Duodenal mucosa (tissue), 2 donors: ENCODE results near the gene PRDM5.

ENCODE experiments used
- H3K27ac ChIP-seq: one replicate; pipeline ENCODE4 v1.7.0; 2013; ENCODE audit warnings: low read depth, low read length
- H3K27me3 ChIP-seq, 2 donors: one replicate each; pipeline ENCODE4 v1.7.0; 2013; ENCODE audit warnings: low read length in 2 of 2, control low read depth in 1 of 2; ENCODE audit not compliant: insufficient read depth in 2 of 2, control insufficient read depth in 1 of 2
- H3K36me3 ChIP-seq, 2 donors: one replicate each; pipeline ENCODE4 v1.7.0; 2013; ENCODE audit warnings: low read length in 2 of 2, control low read depth in 1 of 2; ENCODE audit not compliant: insufficient read depth in 2 of 2, control insufficient read depth in 1 of 2
- H3K4me1 ChIP-seq, 2 donors: one replicate each; pipeline ENCODE4 v1.7.0; 2013; ENCODE audit warnings: low read length in 2 of 2, control low read depth in 1 of 2; ENCODE audit not compliant: insufficient read depth in 2 of 2, control insufficient read depth in 1 of 2
- H3K4me3 ChIP-seq, 2 donors: one replicate each; pipeline ENCODE4 v1.7.0; 2013; ENCODE audit warnings: low read length in 2 of 2, low read depth in 1 of 2
- H3K9ac ChIP-seq, 2 donors: one replicate each; pipeline ENCODE4 v1.7.0; 2013; ENCODE audit warnings: low read length in 2 of 2, low read depth in 1 of 2
- H3K9me3 ChIP-seq, 2 donors: one replicate each; pipeline ENCODE4 v1.7.0; 2013; ENCODE audit warnings: low read length in 2 of 2, control low read depth in 1 of 2; ENCODE audit not compliant: control insufficient read depth in 1 of 2

Gene PRDM5

GRCh38 chr4:120862432-120862831 lies 60.1 kb downstream of the PRDM5 start:
- no peaks in the 10 kb centered on the region for H3K9me3 ChIP-seq
- H3K36me3 ChIP-seq = no peaks in the 10 kb centered on the region
- H3K27ac ChIP-seq = no peak overlapping the region
- no peaks in the 10 kb centered on the region for H3K4me1 ChIP-seq
- H3K9ac ChIP-seq = no peak overlapping the region
- H3K27me3 ChIP-seq = no peaks in the 10 kb centered on the region
- no peak overlapping the region for H3K4me3 ChIP-seq

GRCh38 chr4:120861852-120862251 lies 60.7 kb downstream of the PRDM5 start:
- H3K4me1 ChIP-seq = no peaks in the 10 kb centered on the region
- H3K27ac ChIP-seq = no peak overlapping the region
- no peaks in the 10 kb centered on the region for H3K36me3 ChIP-seq
- H3K9ac ChIP-seq = no peak overlapping the region
- no peak overlapping the region for H3K4me3 ChIP-seq
- H3K27me3 ChIP-seq = no peaks in the 10 kb centered on the region
- no peaks in the 10 kb centered on the region for H3K9me3 ChIP-seq

GRCh38 chr4:120858776-120859175 lies 63.8 kb downstream of the PRDM5 start:
- H3K27ac ChIP-seq = no peak overlapping the region
- no peaks in the 10 kb centered on the region for H3K27me3 ChIP-seq
- H3K9me3 ChIP-seq = no peaks in the 10 kb centered on the region
- H3K36me3 ChIP-seq = no peaks in the 10 kb centered on the region
- H3K4me1 ChIP-seq = peaks cover 0 to 4% of the 10 kb centered on the region in 2 donors
- H3K4me3 ChIP-seq = no peak overlapping the region
- H3K9ac ChIP-seq = no peak overlapping the region

GRCh38 chr4:120857312-120857711 lies 65.2 kb downstream of the PRDM5 start:
- H3K9me3 ChIP-seq = no peaks in the 10 kb centered on the region
- H3K4me3 ChIP-seq = no peak overlapping the region
- no peaks in the 10 kb centered on the region for H3K27me3 ChIP-seq
- no peaks in the 10 kb centered on the region for H3K36me3 ChIP-seq
- H3K27ac ChIP-seq = no peak overlapping the region
- H3K9ac ChIP-seq = no peak overlapping the region
- H3K4me1 ChIP-seq = peaks cover 0 to 4% of the 10 kb centered on the region in 2 donors

GRCh38 chr4:120856294-120856693 lies 66.2 kb downstream of the PRDM5 start:
- no peaks in the 10 kb centered on the region for H3K27me3 ChIP-seq
- no peak overlapping the region for H3K9ac ChIP-seq
- no peak overlapping the region for H3K27ac ChIP-seq
- H3K4me1 ChIP-seq = peaks cover 0 to 4% of the 10 kb centered on the region in 2 donors
- no peak overlapping the region for H3K4me3 ChIP-seq
- no peaks in the 10 kb centered on the region for H3K9me3 ChIP-seq
- H3K36me3 ChIP-seq = no peaks in the 10 kb centered on the region

GRCh38 chr4:120855307-120856001 lies 67.1 kb downstream of the PRDM5 start:
- H3K4me1 ChIP-seq = peaks cover 0 to 4% of the 10 kb centered on the region in 2 donors

GRCh38 chr4:120853161-120853935 lies 69.2 kb downstream of the PRDM5 start:
- peaks cover 0 to 4% of the 10 kb centered on the region in 2 donors for H3K4me1 ChIP-seq
- no peak overlapping the region for H3K27ac ChIP-seq
- no peak overlapping the region for H3K9ac ChIP-seq
- no peak overlapping the region for H3K4me3 ChIP-seq
- H3K9me3 ChIP-seq = no peaks in the 10 kb centered on the region
- H3K27me3 ChIP-seq = no peaks in the 10 kb centered on the region
- no peaks in the 10 kb centered on the region for H3K36me3 ChIP-seq

More at GRCh38 chr4:120855307-120856001, 67.1 kb downstream of the PRDM5 start:
- H3K27me3 ChIP-seq = no peaks in the 10 kb centered on the region
- H3K36me3 ChIP-seq = no peaks in the 10 kb centered on the region
- H3K9ac ChIP-seq = no peak overlapping the region
- H3K9me3 ChIP-seq = no peaks in the 10 kb centered on the region
- H3K4me3 ChIP-seq = no peak overlapping the region
- no peak overlapping the region for H3K27ac ChIP-seq

- Histone ChIP-seq H3K9me3 (no peaks in the 10 kb centered on the region), H3K27me3 (no peaks in the 10 kb centered on the region), H3K4me3 (no peak overlapping the region), H3K9ac (no peak overlapping the region), H3K36me3 (no peaks in the 10 kb centered on the region), H3K4me1 (no peaks in the 10 kb centered on the region), H3K27ac (no peak overlapping the region)
Measured at GRCh38 chr4:120850018-120850599, 72.4 kb downstream of the PRDM5 start.

- no peak overlapping the region for H3K27ac ChIP-seq
- no peaks in the 10 kb centered on the region for H3K27me3 ChIP-seq
- H3K36me3 ChIP-seq = no peaks in the 10 kb centered on the region
- no peaks in the 10 kb centered on the region for H3K4me1 ChIP-seq
- H3K9ac ChIP-seq = no peak overlapping the region
- no peaks in the 10 kb centered on the region for H3K9me3 ChIP-seq
- no peak overlapping the region for H3K4me3 ChIP-seq
Measured at GRCh38 chr4:120847019-120847582, 75.4 kb downstream of the PRDM5 start.

- no peaks in the 10 kb centered on the region for H3K4me1 ChIP-seq
- H3K9ac ChIP-seq = no peak overlapping the region
- H3K27me3 ChIP-seq = no peaks in the 10 kb centered on the region
- no peaks in the 10 kb centered on the region for H3K36me3 ChIP-seq
- no peak overlapping the region for H3K27ac ChIP-seq
- H3K4me3 ChIP-seq = no peak overlapping the region
- H3K9me3 ChIP-seq = no peaks in the 10 kb centered on the region
Measured at GRCh38 chr4:120844528-120844921, 78.0 kb downstream of the PRDM5 start.
